NB4 (cell line): ENCODE measurements around the gene NMNAT3.

ENCODE experiments used
- DNase-seq: peaks from one replicate; pipeline ENCODE4 v3.0.0; 2010; ENCODE audit warnings: low read depth
- H3K4me3 ChIP-seq: one replicate; pipeline ENCODE4 v1.5.1; 2011; ENCODE audit warnings: mild to moderate bottlenecking, low read depth, low read length, moderate library complexity
- MYC ChIP-seq: IDR thresholded peaks from 2 replicates; pipeline ENCODE4 v1.6.1; 2011; ENCODE audit warnings: low read depth, low read length
- POLR2A ChIP-seq: IDR thresholded peaks from 2 replicates; pipeline ENCODE4 v1.6.1; 2011; ENCODE audit warnings: mild to moderate bottlenecking; ENCODE audit not compliant: insufficient read length; ENCODE audit errors: extremely low read depth
- TF ChIP-seq, protein P1 (sequence below): IDR thresholded peaks from 2 replicates; pipeline ENCODE4 v1.6.1; 2011; ENCODE audit warnings: low read depth, low read length
- TF ChIP-seq, protein P2 (sequence below): IDR thresholded peaks from one replicate; pipeline ENCODE4 v1.5.1; 2012; ENCODE audit warnings: low read depth, low read length

The NMNAT3 gene

GRCh38 chr3:139534992-139535879 lies 142.5 kb downstream of the NMNAT3 start:
- TF ChIP-seq POLR2A: no peak
- TF ChIP-seq, protein P1, sequence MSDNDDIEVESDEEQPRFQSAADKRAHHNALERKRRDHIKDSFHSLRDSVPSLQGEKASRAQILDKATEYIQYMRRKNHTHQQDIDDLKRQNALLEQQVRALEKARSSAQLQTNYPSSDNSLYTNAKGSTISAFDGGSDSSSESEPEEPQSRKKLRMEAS: no peak
- TF ChIP-seq, protein P2, sequence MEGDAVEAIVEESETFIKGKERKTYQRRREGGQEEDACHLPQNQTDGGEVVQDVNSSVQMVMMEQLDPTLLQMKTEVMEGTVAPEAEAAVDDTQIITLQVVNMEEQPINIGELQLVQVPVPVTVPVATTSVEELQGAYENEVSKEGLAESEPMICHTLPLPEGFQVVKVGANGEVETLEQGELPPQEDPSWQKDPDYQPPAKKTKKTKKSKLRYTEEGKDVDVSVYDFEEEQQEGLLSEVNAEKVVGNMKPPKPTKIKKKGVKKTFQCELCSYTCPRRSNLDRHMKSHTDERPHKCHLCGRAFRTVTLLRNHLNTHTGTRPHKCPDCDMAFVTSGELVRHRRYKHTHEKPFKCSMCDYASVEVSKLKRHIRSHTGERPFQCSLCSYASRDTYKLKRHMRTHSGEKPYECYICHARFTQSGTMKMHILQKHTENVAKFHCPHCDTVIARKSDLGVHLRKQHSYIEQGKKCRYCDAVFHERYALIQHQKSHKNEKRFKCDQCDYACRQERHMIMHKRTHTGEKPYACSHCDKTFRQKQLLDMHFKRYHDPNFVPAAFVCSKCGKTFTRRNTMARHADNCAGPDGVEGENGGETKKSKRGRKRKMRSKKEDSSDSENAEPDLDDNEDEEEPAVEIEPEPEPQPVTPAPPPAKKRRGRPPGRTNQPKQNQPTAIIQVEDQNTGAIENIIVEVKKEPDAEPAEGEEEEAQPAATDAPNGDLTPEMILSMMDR: no peak
- no peak for TF ChIP-seq MYC
- no peak for DNase-seq
- no peak overlapping the region for H3K4me3 ChIP-seq

GRCh38 chr3:139534455-139534812 lies 143.3 kb downstream of the NMNAT3 start:
- TF ChIP-seq POLR2A (no peak), MYC (no peak)
- TF ChIP-seq, protein P1: no peak
- TF ChIP-seq, protein P2: no peak
- no peak for DNase-seq
- H3K4me3 ChIP-seq: no peak overlapping the region

DNA sequence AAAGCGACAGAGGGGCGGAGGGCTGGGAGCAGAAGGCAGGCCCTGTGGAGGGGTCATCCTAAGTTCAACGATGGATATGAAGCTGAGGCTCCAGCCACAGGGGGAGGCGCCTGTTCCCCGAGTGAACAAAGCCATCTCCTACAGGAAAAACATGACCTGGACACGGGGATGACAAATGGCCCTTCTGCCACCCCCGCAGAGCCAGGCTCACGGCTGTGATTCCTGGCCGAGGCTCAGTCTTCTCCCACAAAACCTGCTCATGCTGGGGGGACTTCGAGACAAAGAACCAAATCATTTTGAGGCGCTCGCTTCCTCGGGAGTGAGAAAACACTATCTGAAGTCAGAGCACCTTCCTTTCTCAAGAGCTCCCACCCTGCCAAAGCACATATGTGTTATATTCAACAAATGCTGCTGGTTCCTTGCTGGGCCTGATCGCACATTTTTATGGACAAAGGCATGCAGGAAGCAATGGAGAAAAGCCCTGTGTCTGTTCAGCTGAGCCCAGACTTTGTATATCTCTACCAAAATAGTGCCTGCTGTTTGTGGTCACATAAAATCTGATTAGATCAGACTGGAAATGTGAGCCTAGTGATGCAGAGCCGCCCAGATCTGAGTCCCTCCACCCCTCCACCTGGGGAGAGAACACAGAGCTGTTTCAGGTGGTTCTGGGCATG lies 143.9 kb downstream of the NMNAT3 start:
- no peak overlapping the region for H3K4me3 ChIP-seq
- TF ChIP-seq MYC: no peak
- no peak for TF ChIP-seq POLR2A
- TF ChIP-seq, protein P1: no peak
- TF ChIP-seq, protein P2: no peak
- no peak for DNase-seq

GRCh38 chr3:139532976-139533375 lies 144.8 kb downstream of the NMNAT3 start:
- no peak for DNase-seq
- no peak for TF ChIP-seq POLR2A
- no peak for TF ChIP-seq MYC
- TF ChIP-seq, protein P1: no peak
- TF ChIP-seq, protein P2: no peak
- H3K4me3 ChIP-seq: no peak overlapping the region

- TF ChIP-seq POLR2A (no peak), MYC (no peak)
- TF ChIP-seq, protein P1: no peak
- TF ChIP-seq, protein P2: no peak
- DNase-seq: no peak
- H3K4me3 ChIP-seq: no peak overlapping the region
Measured at GRCh38 chr3:139530717-139531116, 147.1 kb downstream of the NMNAT3 start.
